ENCODE measurements around the gene NUDT5. TPM values are rescaled to one million over a fixed set of nuclear protein-coding genes. Genes with fewer than 3 reads are reported as not detected.
A peak's percentile ranks its signal among the peaks of the same experiment; 100 is the strongest.

The NUDT5 gene
- 54.0 TPM for total RNA-seq (2021; ENCODE audit: unreplicated experiment)
- polyA plus RNA-seq (2012; ENCODE audit: insufficient read length) = 54.4 TPM
- percentile 68 among the genes with signal in this experiment for Bru-seq, nascent RNA
- BruChase-seq, experiment 1, labeled RNA remaining after a 2-hour chase = percentile 66 among the genes with signal in this experiment
- percentile 68 among the genes with signal in this experiment for BruChase-seq, experiment 2, labeled RNA remaining after a 6-hour chase
- long read RNA-seq, partial matches to known transcripts = 8 of 19 reads
- long read RNA-seq, other reads (novel, unspliced or antisense) = 10 of 19 reads

- no peak for TF ChIP-seq SIN3A (IDR thresholded peaks at IDR 0.05; ENCODE audit: borderline replicate concordance, insufficient read depth, low read depth, low read length)
- peak; percentile 80 for DNase-seq (ENCODE audit: low read depth, low spot score)
- intact Hi-C loops (cut with micrococcal nuclease; ENCODE audit: unreplicated experiment) (no loop called here), in situ Hi-C loops (cut with HindIII; ENCODE audit: low pct_unique_long_range_greater_than_20kb, low sequenced_read_pairs) (no loop called here)
- Histone ChIP-seq H3K27me3 (ENCODE audit: control insufficient read depth, insufficient read depth, low read length) (no peaks in the 10 kb centered on the region), H3K4me1 (ENCODE audit: control insufficient read depth, insufficient read depth, low read length) (peaks cover 4% of the 10 kb centered on the region), H3K27ac (ENCODE audit: low read length) (peak within 1 kb of the TSS; percentile 95), H3K9me3 (ENCODE audit: control insufficient read depth, insufficient read depth, low read depth, low read length) (no peaks in the 10 kb centered on the region), H3K36me3 (ENCODE audit: control insufficient read depth, insufficient read depth, low read length) (peaks cover 20% of the 10 kb centered on the region), H3K4me3 (ENCODE audit: low read depth in 2 of 2, low read length in 2 of 2) (peak within 1 kb of the TSS; percentile 89 to 96)
- peak; percentile 98 for ATAC-seq
- BruUV-seq (replicated peaks) = no TSS peak
- ChIA-PET POLR2A (no interaction called here), CTCF (no interaction called here)
These were observed at the start of gene NUDT5, which contains the start of gene CDC123 for GRCh38 chr10:12195603-12196506. TSS of gene NUDT5 (minus strand) at chr10:12195891. CDS start at chr10:12186291, 9,600 bp downstream. TSS of gene CDC123 (plus strand) at chr10:12196188. CDS start at chr10:12196246, 58 bp downstream.

GRCh38 chr10:12243864-12244620 is 48.4 kb upstream of the NUDT5 start:
- Histone ChIP-seq H3K9me3 (ENCODE audit: control insufficient read depth, insufficient read depth, low read depth, low read length) (no peaks in the 10 kb centered on the region), H3K4me1 (ENCODE audit: control insufficient read depth, insufficient read depth, low read length) (no peaks in the 10 kb centered on the region), H3K4me3 (ENCODE audit: low read depth in 2 of 2, low read length in 2 of 2) (no peak overlapping the region), H3K27ac (ENCODE audit: low read length) (no peak overlapping the region), H3K36me3 (ENCODE audit: control insufficient read depth, insufficient read depth, low read length) (no peaks in the 10 kb centered on the region; the same call in 1 of the 2 replicates), H3K27me3 (ENCODE audit: control insufficient read depth, insufficient read depth, low read length) (no peaks in the 10 kb centered on the region)
- BruUV-seq (replicated peaks) = TSS peak; percentile 54
- TF ChIP-seq SIN3A (IDR thresholded peaks at IDR 0.05; ENCODE audit: borderline replicate concordance, insufficient read depth, low read depth, low read length) (no peak), POLR2AphosphoS5 (IDR thresholded peaks at IDR 0.05; ENCODE audit: low read depth, low read length) (no peak)
- POLR2A ChIA-PET = no interaction called here
- in situ Hi-C loops (cut with HindIII; ENCODE audit: low pct_unique_long_range_greater_than_20kb, low sequenced_read_pairs) (no loop called here), intact Hi-C loops (cut with micrococcal nuclease; ENCODE audit: unreplicated experiment) (no loop called here)
- DNase-seq (ENCODE audit: low read depth, low spot score) (no peak), ATAC-seq (no peak)
- CTCF ChIA-PET = interaction anchor here (0.6 kb wide), 1 partner anchor 534 kb away, joined by 6 read pairs; no protein-coding TSS in a partner anchor

- no peak overlapping the region for H3K4me3 ChIP-seq (ENCODE audit: low read depth in 2 of 2, low read length in 2 of 2)
- no peaks in the 10 kb centered on the region for H3K27me3 ChIP-seq (ENCODE audit: control insufficient read depth, insufficient read depth, low read length)
- H3K9me3 ChIP-seq (ENCODE audit: control insufficient read depth, insufficient read depth, low read depth, low read length) = no peaks in the 10 kb centered on the region
- no TSS peak for BruUV-seq (replicated peaks)
- ChIA-PET POLR2A (no interaction called here), CTCF (no interaction called here)
- peaks cover 2% of the 10 kb centered on the region; the same call in 1 of the 2 replicates for H3K36me3 ChIP-seq (ENCODE audit: control insufficient read depth, insufficient read depth, low read length)
- TF ChIP-seq POLR2AphosphoS5 (IDR thresholded peaks at IDR 0.05; ENCODE audit: low read depth, low read length) = no peak
- TF ChIP-seq SIN3A (IDR thresholded peaks at IDR 0.05; ENCODE audit: borderline replicate concordance, insufficient read depth, low read depth, low read length) = no peak
- TF ChIP-seq REST (IDR thresholded peaks at IDR 0.05; ENCODE audit: insufficient read depth in 1 of 2, low read depth in 2 of 2, low read length in 1 of 2) = no peak
- no peak for TF ChIP-seq CTCF (IDR thresholded peaks at IDR 0.05)
- no peak overlapping the region for H3K27ac ChIP-seq (ENCODE audit: low read length)
- no peak for ATAC-seq
- DNase-seq (ENCODE audit: low read depth, low spot score) = no peak
- intact Hi-C loops (cut with micrococcal nuclease; ENCODE audit: unreplicated experiment) (no loop called here), in situ Hi-C loops (cut with HindIII; ENCODE audit: low pct_unique_long_range_greater_than_20kb, low sequenced_read_pairs) (no loop called here)
- H3K4me1 ChIP-seq (ENCODE audit: control insufficient read depth, insufficient read depth, low read length) = no peaks in the 10 kb centered on the region
These were observed 46.3 kb upstream of the NUDT5 start for GRCh38 chr10:12241810-12242529.
